ENCODE results near the gene CERK.

The CERK gene

DNA sequence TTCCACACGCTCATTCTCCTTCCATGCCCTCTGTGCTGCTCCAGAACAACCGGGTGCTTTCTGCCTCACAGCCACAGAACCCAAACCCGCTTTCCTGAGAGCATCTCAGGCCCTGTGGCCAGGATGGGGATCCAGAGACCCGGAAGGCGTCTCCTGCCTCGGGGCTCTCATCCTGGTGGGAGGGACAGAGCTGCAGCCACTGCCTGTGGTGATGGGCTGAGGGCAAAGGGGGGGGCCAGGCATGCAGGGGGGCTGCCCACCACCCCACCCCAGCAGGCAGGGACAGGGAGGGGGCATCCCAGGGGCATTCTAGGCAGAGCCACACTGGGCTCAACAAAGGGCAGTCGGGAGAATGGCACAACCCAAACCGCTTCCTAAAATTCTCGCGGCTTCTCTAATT is 41.4 kb downstream of the CERK start:
- no peak for DNase-seq

DNA sequence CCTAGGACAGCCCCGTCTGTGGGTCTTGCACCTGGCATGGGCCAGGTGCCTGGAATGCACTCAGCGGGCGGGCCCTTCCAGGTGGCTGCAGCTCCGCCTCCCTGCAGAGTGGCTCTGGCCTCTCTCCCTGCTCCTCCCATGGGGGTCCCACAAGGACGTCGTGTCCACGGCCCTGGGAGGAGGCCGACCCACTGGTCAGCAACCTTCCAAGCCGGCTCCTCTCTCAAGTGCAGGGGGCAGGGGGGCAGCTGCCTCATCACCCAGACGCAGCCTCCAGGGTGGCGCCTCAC is 41.9 kb downstream of the CERK start:
- DNase-seq, result no peak

DNA sequence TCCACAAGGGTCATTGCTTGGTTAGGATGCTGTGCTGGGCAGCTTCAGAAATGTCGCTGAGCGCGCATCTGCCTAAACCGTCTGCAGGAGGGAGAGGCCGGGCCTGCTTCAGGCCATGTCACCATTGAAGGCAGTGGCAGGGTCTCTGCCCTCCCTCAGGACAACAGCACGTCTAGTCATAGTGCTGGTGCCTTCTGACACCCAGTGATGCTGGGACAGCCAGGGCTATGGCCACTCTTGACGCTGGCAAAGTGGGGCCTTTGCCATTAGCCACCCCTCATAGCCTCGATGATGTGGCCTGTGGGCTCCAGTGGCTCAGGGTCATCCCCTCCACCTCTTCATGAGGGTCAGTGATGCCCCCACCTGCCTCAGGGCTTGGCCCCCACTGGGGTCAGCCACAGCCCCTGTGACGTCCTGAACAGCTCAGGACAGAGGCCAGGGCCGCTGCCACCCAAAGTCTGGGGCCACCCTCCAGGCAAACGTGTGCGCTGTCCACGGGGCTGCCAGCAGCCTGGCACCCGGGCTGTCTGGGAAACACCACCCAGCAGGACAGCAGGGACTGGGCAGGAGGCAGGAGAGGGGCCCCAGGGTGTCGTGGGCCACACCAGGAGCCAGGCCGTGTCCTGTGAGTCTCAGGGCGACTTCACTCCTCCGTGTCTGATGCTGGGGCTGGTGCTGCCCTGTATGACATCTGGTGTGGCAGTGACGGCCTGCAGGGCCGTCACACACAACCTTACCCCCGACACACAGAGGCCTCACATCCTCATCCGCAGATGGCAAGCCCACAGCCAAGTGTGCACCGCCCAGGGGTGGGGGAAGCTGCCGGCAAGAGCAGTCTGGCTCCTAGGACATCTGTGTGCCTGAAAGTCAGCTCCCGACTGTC is 42.5 kb downstream of the CERK start:
- DNase-seq, result no peak

DNA sequence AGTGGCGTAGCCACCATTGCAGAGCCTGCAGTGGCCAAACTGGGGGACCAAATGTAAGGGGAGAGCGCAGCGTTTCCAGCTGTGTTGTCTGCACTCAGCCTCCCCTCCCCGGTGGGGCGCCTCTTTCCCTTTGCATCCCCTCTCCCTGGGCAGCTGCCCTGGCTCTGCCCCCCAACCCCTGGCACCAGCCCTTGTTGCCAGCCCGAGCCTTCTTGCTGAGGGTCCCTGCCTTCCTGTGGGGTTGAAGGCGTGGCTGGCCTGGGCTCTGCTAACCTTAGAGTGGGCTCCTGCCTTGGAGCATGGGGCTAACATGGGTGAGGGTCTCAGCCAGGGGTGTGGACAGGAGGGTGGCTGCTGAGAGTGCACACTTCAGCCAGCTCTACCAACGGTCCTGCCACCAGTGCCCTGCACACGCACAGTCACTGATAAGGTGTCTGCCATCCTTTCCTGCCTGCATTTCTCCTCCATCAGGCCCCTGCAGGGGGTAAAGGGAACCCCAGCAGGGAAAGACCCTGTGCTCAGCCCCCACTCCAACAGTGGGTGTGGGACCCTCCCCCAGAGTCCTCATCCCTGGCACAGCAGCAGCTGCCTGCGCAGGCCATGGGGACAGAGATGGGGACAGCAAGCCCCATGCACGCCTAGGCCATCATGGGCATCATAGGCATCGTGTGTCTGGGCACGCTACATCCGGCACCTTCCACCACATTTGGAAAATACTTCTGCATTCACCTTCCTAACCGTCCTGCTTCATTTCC is 43.5 kb downstream of the CERK start:
- DNase-seq, result no peak

DNA sequence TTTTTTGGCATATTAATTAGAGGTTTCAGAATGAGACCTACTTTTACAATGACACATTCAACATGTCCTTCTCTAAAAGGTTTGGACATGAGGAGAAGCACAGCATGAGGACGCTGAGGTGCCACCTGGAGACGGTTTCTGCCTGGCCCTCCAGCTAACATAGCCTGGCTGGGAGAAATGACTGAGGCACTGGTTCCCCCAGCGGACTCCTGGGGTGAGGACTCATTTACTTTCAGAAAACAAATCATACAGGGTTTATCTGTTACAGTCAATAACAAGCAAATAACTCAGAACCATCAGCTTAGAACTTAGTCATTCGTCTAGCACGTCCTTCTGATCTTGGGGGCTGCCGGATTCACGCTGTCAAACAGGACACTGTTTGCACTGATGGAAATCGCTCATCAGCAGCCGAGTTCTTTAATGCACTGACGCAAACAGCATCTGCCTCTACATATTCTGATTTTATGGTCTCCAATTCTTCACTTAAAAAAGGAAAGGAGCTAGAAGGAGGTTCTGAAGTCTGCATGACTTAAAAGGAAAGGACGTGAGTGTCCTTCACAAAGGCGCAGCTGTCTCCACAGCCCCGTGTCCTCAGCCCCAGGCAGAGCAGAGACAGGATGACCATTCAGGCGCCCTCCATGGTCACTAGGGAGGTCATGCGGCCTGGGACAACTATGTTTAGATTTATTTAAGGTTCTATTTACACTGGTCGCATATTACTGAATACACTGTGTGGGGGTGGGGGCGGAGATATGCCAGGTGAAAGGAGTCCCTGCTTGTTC is 44.2 kb downstream of the CERK start:
- no peak for DNase-seq

DNA sequence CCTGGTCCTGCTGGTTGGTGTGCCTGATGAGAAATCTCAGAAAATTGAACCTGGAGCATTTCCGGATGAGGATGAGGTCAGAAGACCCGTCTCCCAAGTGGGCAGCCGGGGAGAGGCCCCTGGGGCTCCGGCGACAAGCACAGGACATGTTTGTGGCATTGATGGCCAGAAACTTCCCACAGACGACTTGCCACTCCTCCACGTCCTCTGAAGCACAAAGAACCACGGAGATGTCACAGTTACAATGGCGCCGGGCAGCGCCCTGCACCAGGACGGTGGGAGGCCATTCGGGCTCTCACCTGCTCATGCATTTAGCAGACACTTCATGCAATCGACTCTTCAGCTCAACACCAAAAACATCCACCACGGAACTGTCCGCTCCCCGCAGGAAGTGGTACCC is 46.5 kb downstream of the CERK start:
- no peak for DNase-seq

DNA sequence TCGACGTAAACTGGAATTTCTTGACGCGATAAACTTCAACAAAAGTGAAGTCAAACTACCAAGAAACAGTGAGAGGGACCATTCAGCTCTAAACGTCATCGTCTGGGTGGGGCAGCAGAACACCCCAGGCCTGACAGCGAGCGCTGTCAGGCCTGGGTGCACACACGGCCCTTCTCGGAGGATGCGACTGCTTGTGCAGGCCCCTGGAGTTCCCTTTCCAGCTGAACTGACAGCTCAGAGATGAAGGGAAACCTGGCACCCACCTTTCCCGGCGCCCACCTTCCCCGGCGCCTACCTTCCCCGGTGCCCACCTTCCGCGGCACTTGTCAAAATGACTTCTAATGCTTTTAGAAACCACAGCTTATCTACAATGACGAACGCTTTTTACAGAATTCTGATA is 47.9 kb downstream of the CERK start:
- no peak for DNase-seq

DNA sequence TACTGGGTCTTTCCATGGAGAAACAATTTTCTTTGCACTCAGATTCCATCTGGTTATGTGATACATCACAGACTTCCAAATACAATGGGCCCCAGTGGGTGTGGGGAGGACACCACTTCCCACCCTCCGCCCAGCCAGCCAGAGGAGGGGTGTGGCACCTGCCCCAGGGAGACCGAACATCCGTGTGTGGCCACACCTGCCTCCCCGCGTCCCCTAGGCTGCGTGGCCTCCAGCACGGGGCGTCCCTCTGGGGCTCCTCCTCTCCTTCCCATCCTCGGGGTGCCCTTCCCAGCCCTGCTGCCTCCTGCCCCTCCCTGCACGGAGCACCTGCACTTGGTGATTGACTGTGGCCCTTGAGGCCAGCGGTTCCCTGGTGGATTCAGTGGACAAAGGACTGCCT is 49.1 kb downstream of the CERK start:
- DNase-seq, result no peak

DNA sequence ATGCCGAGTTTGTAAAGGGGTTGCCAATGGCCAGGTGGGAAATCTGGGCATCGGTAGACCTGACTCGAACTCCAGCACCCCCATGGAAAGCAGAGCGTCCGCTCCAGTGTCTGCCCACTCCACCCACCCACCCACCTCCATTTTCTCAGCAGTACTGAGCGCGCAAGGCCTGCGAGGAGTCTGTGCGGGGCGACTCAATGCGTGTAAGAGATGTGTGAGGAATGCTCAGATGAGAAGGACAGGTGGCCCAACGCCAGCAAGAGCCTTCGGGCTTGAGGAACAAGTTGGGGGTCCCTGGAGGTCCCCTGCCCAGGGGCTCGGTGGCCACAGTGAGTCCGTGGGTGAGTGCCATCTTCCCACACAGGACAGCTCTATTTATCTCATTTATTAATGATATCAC is 50.6 kb downstream of the CERK start:
- DNase-seq, result no peak

DNA sequence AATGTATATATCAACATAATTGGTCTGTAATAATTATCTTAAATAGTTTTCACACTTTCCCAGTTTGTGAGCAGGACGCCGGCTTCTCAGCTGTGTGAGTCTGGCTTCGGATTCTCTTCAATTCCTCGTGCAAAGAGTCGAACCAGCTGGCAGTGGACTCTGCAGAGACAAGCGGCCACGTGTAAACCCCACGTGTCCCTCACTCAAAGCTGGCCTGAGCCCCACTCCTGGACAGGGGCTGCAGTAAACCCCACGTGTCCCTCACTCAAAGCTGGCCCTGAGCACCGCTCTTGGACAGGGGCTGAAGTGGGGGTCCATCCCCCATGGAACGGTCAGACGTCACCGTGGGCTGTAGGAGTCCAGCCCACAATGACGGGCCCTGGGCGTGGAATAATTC is 51.0 kb downstream of the CERK start:
- DNase-seq, result no peak

DNA sequence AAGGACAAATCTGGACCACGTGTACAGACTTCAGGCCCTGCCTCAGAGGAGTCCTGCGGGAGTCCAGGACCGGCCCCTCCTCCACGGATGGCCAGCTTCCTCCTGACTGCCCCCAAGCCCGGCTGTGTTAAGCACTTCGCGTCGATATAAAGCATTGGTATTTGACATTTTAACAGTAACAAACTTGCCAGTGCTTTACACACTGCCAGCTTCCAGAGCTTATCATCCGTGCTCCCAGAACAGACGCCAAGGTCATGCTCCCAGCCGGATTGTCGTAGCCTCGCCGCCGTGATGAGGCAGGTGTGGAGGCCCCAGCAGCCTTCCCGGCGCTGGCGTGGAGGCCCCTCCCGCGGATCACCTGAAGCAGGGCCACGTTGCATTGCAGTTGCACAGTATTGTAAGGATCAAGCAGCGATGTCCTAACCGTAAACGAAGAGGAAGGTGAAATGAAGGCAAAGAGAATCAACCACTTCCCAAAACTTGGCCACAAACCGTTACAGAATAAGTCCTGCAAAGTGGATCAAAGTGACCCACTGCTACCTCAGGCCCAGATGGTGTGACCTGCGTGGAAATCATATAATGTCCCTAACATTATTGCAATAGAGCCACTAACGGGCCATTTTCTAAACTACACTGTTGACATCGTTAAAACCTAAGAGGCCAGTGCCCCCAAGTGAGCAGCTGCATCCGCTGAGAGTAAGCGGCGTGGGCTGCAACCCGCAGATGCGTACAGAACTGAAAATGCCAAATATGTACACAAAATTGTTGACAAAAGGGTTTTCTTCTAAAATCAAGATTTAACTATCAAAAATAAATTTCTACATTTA is 51.6 kb downstream of the CERK start:
- DNase-seq, result no peak

DNA sequence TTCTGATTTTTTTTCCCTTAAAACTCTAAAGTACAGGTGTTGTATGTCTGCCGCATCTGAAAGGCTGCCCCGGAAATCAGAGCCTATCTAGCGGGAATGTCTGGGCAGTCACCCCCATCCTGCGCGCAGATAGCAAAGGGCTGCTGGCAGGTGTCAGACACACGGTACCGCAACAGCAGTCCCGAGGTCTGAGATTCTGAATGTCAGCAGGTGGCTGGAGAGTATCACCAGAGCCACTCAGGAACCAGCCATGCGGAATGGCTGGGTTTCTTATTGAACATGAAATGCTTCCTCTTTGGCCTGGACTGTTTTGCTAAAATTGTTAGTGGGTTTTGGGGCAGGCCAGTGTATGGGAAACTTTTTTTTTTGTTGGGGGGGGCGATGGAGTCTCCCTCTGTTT is 53.3 kb downstream of the CERK start:
- no peak for DNase-seq

DNA sequence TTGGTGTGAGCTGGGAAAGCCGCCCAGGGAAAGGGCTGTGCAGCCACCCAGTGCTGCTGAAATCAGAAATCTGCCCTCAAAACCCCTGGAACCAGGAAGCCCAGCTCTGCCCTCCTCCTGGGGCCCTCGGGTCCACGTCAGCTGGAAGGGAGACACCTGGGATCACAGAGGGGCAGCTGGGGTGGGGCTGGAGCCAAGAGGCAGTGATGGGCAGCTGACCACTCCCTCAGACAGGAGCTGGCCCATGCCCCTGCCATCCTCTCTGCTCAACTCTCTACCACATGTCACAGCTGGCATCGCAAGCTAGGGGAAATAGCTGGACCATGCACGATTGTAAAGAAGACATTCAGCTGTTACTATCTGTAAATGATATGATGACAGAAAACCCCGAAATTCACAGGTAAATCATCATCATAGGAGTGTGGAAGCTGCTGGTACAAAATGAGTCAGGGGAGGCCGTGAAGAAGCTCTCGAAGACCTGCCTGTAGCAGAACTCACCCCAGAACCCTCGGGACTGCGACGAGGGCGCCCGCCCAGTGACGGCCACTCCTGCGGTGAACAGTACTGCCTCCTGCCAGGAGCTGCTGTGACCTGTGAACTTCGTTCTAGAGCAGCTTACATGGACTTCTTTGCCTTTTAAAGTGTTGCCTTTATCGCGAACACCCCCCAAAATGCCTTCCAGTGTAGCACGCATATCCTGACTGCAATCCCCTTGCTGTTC is 55.9 kb downstream of the CERK start:
- DNase-seq, result no peak

DNA sequence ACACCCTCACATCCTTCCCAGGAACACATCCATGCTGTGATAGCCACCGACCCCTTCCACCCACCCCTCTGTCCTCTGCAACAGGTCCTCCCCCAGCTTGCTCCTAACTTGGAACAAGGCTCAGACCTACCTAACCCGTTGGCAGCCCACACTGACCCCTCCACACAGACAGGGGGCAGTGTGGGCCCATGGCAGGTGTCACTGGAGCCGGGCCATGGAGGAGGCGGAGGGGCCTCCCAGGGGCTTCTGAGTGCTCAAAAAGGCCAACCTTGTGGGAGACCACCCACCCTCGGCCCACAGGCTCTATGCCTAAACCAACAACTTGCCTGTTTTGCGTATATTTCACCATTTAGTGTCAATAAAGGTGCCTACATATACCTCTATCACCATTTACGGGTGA is 57.0 kb downstream of the CERK start:
- DNase-seq, result no peak

DNA sequence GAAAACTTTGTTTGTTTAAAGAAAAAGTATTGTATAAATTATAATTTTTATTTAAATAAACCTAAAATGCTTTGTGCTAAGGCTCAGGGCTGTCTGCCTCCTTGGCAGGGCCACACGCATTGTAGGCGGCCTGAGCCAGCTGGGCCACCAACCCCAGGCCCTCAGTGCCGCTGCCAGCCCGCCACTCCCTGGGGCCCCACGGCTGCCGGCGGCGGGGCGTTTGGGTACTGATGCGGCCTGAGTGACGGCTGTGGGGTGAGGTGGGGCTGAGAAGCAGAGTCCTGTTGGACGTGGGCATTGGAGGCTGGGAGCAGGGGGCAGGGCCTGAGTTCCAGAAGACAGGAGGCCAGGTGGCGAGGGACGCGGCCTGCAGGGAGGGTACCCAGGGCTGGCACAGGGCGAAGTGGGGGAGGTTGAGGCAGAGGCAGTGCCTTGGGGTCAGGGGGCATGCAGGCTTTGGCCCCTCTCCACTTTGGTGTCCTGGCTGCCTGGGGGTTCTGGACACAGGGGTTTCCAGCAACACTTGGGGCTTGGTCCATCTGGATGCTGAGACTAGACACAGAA is 58.3 kb downstream of the CERK start:
- no peak for DNase-seq

DNA sequence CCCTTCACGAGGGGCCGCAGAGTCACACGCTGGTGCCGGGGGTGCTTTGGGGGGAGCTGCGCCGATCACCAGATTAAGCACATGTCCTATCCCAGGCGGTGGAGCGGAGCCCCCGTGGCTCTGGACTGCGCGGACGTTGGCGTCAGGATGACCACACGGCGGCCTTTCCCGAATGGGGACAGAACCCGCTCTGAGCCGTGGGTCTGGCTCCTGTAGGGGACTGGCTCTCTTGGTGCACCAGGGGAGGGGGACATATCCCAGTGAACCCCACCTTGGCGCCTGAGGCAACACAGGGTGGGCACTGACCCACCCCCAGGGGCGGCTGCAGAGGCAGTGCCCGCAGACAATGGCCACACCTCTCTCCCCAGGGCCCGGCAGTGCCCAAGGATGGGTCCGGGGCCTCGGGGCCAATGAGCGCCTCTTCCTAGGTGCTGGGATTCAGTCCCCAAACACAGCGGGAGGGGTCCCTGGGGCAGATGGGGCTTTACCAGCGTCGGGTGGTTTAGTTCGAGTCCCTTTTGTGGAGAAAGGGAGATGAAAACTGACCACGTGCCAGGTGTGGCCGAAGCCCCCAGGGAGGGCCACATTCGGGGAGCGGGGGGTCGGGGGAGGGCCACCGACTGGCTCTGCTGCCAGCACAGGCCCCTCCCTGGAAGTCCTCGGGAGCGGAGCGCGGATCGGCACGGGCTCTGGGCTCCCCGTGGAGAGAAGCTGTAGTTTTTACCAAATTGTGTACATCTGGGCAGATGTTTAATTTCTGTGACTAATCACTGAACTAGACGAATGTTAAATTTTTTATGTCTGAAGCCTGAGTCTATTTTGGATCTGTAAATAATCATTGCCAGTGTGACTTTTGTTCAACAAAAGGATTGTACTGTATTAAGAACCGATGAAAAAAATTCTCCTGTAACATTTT is 59.0 kb downstream of the CERK start:
- no peak for DNase-seq

DNA sequence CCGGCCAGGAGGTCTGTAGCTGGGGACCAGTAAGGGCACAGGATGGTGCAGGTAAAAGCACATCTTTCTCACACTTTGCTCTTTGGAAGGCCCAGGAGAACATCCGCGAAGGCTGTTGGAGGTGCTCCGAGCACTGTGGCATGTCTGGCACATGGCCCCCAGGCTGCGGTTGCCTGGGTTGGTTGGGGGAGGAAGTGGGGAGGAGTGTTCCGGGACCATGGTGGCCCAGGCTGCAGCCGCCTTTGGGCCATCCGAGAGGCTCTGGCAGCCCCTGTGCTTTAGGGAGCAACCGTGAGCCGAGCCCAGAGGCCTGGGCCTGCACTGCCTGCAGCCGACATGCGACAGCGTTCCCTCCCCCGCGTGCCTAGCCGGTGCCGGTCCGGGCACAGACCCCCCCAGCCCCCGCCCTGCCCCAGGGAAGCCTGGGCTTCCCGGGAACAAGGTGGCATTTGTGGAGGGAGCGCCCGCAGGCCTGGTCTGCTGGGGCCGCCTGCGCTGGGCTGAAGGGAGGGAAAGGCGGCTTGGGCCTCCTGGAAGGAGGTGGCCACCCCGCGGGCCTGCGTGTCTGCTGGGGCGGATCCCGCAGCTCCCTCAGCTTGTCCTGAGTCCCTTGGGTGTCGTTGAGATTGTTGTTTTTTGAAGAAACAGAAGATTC is 59.9 kb downstream of the CERK start:
- no peak for DNase-seq

DNA sequence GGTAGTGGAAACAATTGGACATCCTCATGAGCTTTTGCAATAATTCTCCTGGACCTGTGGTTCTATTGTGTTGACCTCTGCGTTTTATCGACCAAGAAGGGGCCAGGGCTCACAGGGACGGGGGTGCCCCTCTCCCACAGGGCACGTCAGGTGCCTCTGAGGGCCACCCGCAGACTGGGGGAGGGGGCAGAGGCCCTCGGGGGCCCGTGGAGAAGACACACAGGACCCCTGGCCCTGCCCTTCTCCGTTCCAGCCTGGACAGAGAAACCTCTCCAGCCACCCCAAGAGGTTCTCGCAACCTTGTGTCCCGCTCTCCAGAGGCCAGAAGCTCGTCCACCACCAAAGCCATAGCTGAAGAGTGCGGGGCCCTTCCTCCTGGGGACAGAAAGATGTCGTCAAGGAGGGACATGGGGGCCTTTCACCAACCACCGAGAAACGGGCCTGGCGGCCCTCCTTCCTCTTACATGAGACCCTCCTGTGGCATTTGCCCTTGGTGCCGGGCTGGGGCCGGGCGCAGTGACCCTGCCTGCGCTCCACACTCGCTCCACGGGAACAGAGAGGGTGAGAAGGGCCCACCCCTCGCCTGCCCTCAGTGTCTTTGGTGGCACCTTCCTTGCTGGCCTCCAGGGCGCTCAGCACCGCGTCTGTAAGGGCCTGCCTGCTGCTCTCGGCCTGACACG is 60.6 kb downstream of the CERK start:
- no peak for DNase-seq

DNA sequence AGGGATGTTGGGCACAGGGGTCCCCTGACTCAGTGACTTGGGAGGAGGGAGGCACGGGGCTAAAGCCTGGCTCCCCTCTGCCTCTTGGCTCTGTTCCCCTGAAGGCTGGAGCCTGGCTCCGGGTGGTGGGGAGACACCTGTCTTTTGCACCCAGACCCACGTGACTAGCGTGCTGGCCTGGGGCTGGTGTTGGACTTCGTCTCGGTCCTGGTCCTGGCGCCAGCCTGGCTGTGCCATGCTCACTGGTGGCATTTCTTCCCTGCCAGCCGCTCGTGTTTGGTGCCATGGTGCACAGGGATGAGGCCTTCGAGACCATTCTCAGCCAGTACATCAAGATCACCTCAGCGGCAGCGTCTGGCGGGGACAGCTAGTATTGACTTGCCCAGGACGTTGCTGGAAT is 61.2 kb downstream of the CERK start:
- no peak for DNase-seq

DNA sequence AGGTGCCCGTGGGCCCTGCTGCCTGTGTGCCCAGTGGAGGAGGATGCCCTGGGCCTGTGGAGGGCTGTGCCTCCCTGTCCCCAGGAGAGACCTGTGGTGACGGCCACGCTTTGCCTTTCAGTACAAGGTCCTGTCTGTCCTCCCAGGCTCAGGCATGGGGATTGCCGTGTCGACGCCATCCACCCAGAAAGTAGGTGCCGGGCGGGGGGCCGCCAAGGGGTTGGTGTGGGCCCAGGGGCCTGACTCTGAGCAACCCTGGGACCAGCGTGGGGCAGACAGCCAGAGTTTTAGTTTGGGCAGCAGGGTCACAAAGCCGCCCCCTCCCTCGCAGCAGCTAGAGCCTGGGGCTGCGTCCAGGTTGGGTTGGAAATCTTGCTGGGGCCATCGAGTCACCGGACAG is 61.6 kb downstream of the CERK start:
- no peak for DNase-seq

Data from cerebellar nuclear complex (tissue), 1 donor.